ENCODE measurements around the gene ZNF664.

DNA sequence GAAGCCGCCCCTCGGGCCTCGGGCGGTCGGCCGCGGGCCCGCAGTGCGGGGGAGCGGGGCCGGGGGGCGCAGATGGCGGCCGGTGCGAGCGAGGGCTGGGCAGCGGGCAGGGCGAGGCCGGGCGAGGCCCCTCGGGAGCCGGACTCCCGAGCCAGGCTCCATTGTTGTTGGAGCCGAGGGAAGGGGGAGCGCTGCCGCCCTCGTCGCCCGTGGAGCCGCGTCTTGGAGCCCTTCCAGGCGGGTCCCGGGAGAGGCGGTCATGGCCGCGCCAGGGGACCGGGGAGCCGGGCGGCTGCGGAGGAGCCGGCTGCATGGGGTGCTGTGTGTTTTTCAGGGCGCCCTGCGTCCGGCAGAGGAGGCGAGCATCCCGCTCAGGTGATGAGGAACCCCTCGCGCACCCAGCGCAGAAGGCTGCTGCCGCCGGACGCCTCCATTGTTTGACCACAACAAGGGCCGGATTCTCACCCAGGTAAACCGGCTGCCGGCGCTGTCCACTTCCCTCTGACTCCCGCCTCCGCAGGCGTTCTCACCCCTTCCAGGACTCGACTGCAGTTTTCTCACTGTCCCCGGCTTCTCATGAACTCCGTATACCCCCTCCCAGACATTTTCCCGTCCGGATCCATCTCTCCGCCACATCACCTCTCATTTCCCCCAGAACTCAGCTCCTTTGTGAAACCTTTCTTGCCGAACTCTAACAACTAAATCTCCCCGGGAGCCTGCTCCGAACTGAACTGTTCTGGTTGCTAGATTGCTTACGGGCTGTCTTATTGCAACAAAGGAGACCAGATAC, 732 bp downstream of the ZNF664 start:
- TF ChIP-seq CTCF (IDR thresholded peaks at IDR 0.05) = no peak
- TF ChIP-seq POLR2A (IDR thresholded peaks at IDR 0.05) = no peak
